A549 treated with GW870086 at 1 μM for 4 hours (cell line): ENCODE data around the gene EXT2. TPM values are rescaled to one million over a fixed set of nuclear protein-coding genes. Genes with fewer than 3 reads are reported as not detected.

Source experiments
- total RNA-seq: library from RNA; stranded (reverse); fragments of 200-300 nt; extraction: Qiagen RNA extraction; gene quantifications from 5 replicates; pipeline ENCODE4 v1.2.3, GENCODE V29; 2022; ENCODE audit warnings: low read depth

Gene EXT2
- total RNA-seq = 55.5 to 61.2 TPM (median 58.6 TPM) in 5 replicates

GRCh38 chr11:44095506-44096359, at the start of gene EXT2:
Gene EXT2 (plus strand): TSS chr11:44095678. CDS start chr11:44107713, 12,035 bp downstream.

GRCh38 chr11:44047931-44048431, 47.5 kb upstream of the EXT2 start, which contains the start of gene ACCSL:
Gene ACCSL (plus strand): TSS chr11:44047981. CDS start chr11:44048037, 56 bp downstream.

GRCh38 chr11:44065841-44066731, 29.4 kb upstream of the EXT2 start, which contains the start of gene ACCS:
Gene ACCS (plus strand): TSS chr11:44066270. CDS start chr11:44067628, 1,358 bp downstream.

Other genes starting within 250 kb of the EXT2 start
- gene ALKBH3, start 214.8 kb upstream of the EXT2 start, total RNA-seq = 25.0 to 30.3 TPM (median 25.9 TPM) in 5 replicates
- 2.0 to 5.7 TPM (median 4.0 TPM) in 5 replicates for gene C11orf96, start 153.0 kb upstream of the EXT2 start, total RNA-seq
- not detected in 5 replicates for gene ACCSL, start 47.7 kb upstream of the EXT2 start, total RNA-seq
- 12.6 to 19.2 TPM (median 16.7 TPM) in 5 replicates for gene ACCS, start 29.4 kb upstream of the EXT2 start, total RNA-seq
- 2.3 to 3.4 TPM (median 2.9 TPM) in 5 replicates for gene ALX4, start 214.5 kb downstream of the EXT2 start, total RNA-seq